NOMO-1 treated with DMSO at 0.1 percent for 48 hours (cell line): ENCODE results near the gene PQBP1.

ENCODE experiments used
- DNase-seq: peaks from one replicate; lab custom pipeline; 2025; ENCODE audit not compliant: unreplicated experiment; lab: John Stamatoyannopoulos, UW

Gene PQBP1

GRCh38 chrX:48920718-48921104, 23.0 kb downstream of the PQBP1 start:
- no peak for DNase-seq

GRCh38 chrX:48923771-48924170, 26.0 kb downstream of the PQBP1 start:
- DNase-seq = no peak

- no peak for DNase-seq
Measured at GRCh38 chrX:48924270-48924669, 26.5 kb downstream of the PQBP1 start.

- DNase-seq = no peak
Measured at GRCh38 chrX:48927123-48927522, 29.4 kb downstream of the PQBP1 start.

GRCh38 chrX:48927736-48928382, 30.1 kb downstream of the PQBP1 start:
- no peak for DNase-seq

- DNase-seq = no peak
Measured at GRCh38 chrX:48933757-48934156, 36.0 kb downstream of the PQBP1 start.

- no peak for DNase-seq
Measured at GRCh38 chrX:48934581-48935300, 37.0 kb downstream of the PQBP1 start.

GRCh38 chrX:48935301-48935670, 37.6 kb downstream of the PQBP1 start:
- DNase-seq = no peak

GRCh38 chrX:48936429-48937053, 38.8 kb downstream of the PQBP1 start:
- DNase-seq = no peak

- DNase-seq = peak; percentile 87
Measured at GRCh38 chrX:48937054-48937907, 39.6 kb downstream of the PQBP1 start.

GRCh38 chrX:48938721-48939425, 41.1 kb downstream of the PQBP1 start:
- DNase-seq = no peak

GRCh38 chrX:48939524-48940228, 41.9 kb downstream of the PQBP1 start:
- no peak for DNase-seq

GRCh38 chrX:48940404-48940955, 42.8 kb downstream of the PQBP1 start:
- no peak for DNase-seq

- DNase-seq = no peak
Measured at GRCh38 chrX:48942895-48943294, 45.2 kb downstream of the PQBP1 start.

- peak; percentile 11 for DNase-seq
Measured at GRCh38 chrX:48945517-48946348, 48.0 kb downstream of the PQBP1 start.

- DNase-seq = no peak
Measured at GRCh38 chrX:48948589-48948988, 50.9 kb downstream of the PQBP1 start.
